Stimulated activated CD4-positive, alpha-beta T cell treated with anti-CD3 and anti-CD28 coated beads, Interleukin-2, amount 100 ng/mL, for 4 hours (primary cell): Measurements from ENCODE around the gene TRIM50.
"Not testable (repeated sequence)": the region's sequence is repeated elsewhere in the genome, so short reads cannot be mapped to it uniquely, and the experiment has no call there.

ENCODE experiments used
- DNase-seq: peaks from one replicate; pipeline ENCODE4 v3.0.0-alpha.2; 2020; ENCODE audit warnings: low read depth

The TRIM50 gene

GRCh38 chr7:73327922-73328321 lies at the start of gene TRIM50, which contains the start of gene FKBP6:
Gene TRIM50, minus strand, starts transcription at chr7:73328082. Its CDS starts 3,295 bp downstream, at chr7:73324787.
Gene FKBP6, plus strand, starts transcription at chr7:73328161. Its CDS starts 268 bp downstream, at chr7:73328429.
- not testable (repeated sequence) for DNase-seq

- no peak for DNase-seq
These were observed 49.0 kb upstream of the TRIM50 start for GRCh38 chr7:73376671-73377412.

- DNase-seq: not testable (repeated sequence)
These were observed 48.4 kb upstream of the TRIM50 start for GRCh38 chr7:73376262-73376661.

- no peak for DNase-seq
These were observed 45.9 kb upstream of the TRIM50 start for GRCh38 chr7:73373741-73374140.

- no peak for DNase-seq
These were observed 41.7 kb upstream of the TRIM50 start for GRCh38 chr7:73369622-73370021.

- DNase-seq: no peak
These were observed 41.1 kb upstream of the TRIM50 start for GRCh38 chr7:73369009-73369408.

- no peak for DNase-seq
These were observed 39.1 kb upstream of the TRIM50 start for GRCh38 chr7:73366990-73367389.

GRCh38 chr7:73366127-73366526 lies 38.2 kb upstream of the TRIM50 start:
- no peak for DNase-seq

- no peak for DNase-seq
These were observed 36.3 kb upstream of the TRIM50 start for GRCh38 chr7:73364006-73364728.

- DNase-seq: no peak
These were observed 35.5 kb upstream of the TRIM50 start for GRCh38 chr7:73363225-73364005.

- not testable (repeated sequence) for DNase-seq
These were observed 32.7 kb upstream of the TRIM50 start for GRCh38 chr7:73360590-73360989.

GRCh38 chr7:73359746-73360375 lies 32.0 kb upstream of the TRIM50 start:
- DNase-seq: no peak

GRCh38 chr7:73359306-73359705 lies 31.4 kb upstream of the TRIM50 start:
- no peak for DNase-seq

- no peak for DNase-seq
These were observed 30.9 kb upstream of the TRIM50 start for GRCh38 chr7:73358590-73359275.

- no peak for DNase-seq
These were observed 28.3 kb upstream of the TRIM50 start for GRCh38 chr7:73356159-73356558.

GRCh38 chr7:73354821-73355220 lies 26.9 kb upstream of the TRIM50 start:
- no peak for DNase-seq

GRCh38 chr7:73354196-73354595 lies 26.3 kb upstream of the TRIM50 start:
- no peak for DNase-seq

GRCh38 chr7:73353243-73353642 lies 25.4 kb upstream of the TRIM50 start:
- no peak for DNase-seq

- no peak for DNase-seq
These were observed 24.9 kb upstream of the TRIM50 start for GRCh38 chr7:73352784-73353183.

- no peak for DNase-seq
These were observed 23.7 kb upstream of the TRIM50 start for GRCh38 chr7:73351447-73352167.
